Glutamatergic neuron (in vitro differentiated cells): ENCODE data around the gene PHF23. TPM values are rescaled to one million over a fixed set of nuclear protein-coding genes. Genes with fewer than 3 reads are reported as not detected.

Source experiments
- DNase-seq: peaks from one replicate; pipeline ENCODE4 v3.0.0; 2022
- H3K27ac Mint-ChIP-seq: one replicate; pipeline ENCODE4 v1.8.0; 2020; ENCODE audit warnings: mild to moderate bottlenecking, mixed read lengths, inconsistent platforms; ENCODE audit not compliant: unreplicated experiment
- H3K27me3 Mint-ChIP-seq: one replicate; pipeline ENCODE4 v1.8.0; 2020; ENCODE audit warnings: mild to moderate bottlenecking, moderate library complexity, mixed read lengths, inconsistent platforms; ENCODE audit not compliant: unreplicated experiment
- H3K36me3 Mint-ChIP-seq: one replicate; pipeline ENCODE4 v1.8.0; 2020; ENCODE audit warnings: mild to moderate bottlenecking, mixed read lengths, inconsistent platforms; ENCODE audit not compliant: unreplicated experiment
- H3K4me1 Mint-ChIP-seq: one replicate; pipeline ENCODE4 v1.8.0; 2020; ENCODE audit warnings: mild to moderate bottlenecking, low read depth, mixed read lengths, inconsistent platforms; ENCODE audit not compliant: unreplicated experiment
- H3K4me3 Mint-ChIP-seq: one replicate; pipeline ENCODE4 v1.8.0; 2020; ENCODE audit warnings: mild to moderate bottlenecking, mixed read lengths, inconsistent platforms; ENCODE audit not compliant: unreplicated experiment
- H3K9me3 Mint-ChIP-seq: one replicate; pipeline ENCODE4 v1.8.0; 2020; ENCODE audit warnings: mild to moderate bottlenecking, moderate library complexity, mixed read lengths, inconsistent platforms; ENCODE audit not compliant: unreplicated experiment
- total RNA-seq: library from RNA; stranded (reverse); fragmentation: NEBNext Ultra II Directional; extraction: Animal tissue kit (Norgen Biotek cat#: 25700); gene quantifications from one replicate; pipeline ENCODE4 v1.2.1, GENCODE V29; 2021; ENCODE audit not compliant: unreplicated experiment
- TF ChIP-seq, protein P1 (sequence below): fragments of 200-600 bp; sonication (generic); IDR thresholded peaks from one replicate; pipeline ENCODE4 v1.5.0; 2021; ENCODE audit not compliant: partially characterized antibody, unreplicated experiment

Gene PHF23
- total RNA-seq, 1 donor from 2014 or later, result 72.3 TPM

DNA sequence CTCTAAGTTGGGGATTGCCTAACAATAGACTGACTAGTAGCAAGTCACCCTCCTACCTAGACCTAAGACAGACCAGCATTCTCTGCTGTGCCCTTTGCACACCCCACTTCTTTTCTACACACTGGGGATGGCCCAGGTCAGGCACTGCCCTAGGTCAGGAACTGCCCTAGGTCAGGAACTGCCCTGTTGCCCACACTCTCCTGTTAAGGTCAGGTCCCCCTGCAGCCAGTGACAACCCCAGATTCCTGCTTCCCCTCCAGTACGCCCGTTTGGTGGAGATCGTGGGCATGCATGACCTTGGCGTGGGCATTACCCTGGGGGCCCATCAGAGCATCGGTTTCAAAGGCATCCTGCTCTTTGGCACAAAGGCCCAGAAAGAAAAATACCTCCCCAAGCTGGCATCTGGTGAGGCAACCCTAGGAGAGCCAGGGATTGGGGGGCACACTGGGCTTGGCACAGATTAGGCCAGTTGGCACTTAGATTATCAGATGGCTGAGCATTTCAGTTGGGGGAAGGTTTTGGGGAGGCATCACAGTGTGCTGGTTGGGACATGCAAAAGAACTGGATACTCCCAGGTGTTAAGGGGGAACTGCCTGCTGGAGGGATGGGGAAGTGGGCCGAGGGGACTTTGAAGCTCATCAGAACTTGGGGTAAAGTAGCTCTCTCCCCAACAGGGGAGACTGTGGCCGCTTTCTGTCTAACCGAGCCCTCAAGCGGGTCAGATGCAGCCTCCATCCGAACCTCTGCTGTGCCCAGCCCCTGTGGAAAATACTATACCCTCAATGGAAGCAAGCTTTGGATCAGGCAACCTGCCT is 17.8 kb downstream of the PHF23 start:
- TF ChIP-seq, protein P1, sequence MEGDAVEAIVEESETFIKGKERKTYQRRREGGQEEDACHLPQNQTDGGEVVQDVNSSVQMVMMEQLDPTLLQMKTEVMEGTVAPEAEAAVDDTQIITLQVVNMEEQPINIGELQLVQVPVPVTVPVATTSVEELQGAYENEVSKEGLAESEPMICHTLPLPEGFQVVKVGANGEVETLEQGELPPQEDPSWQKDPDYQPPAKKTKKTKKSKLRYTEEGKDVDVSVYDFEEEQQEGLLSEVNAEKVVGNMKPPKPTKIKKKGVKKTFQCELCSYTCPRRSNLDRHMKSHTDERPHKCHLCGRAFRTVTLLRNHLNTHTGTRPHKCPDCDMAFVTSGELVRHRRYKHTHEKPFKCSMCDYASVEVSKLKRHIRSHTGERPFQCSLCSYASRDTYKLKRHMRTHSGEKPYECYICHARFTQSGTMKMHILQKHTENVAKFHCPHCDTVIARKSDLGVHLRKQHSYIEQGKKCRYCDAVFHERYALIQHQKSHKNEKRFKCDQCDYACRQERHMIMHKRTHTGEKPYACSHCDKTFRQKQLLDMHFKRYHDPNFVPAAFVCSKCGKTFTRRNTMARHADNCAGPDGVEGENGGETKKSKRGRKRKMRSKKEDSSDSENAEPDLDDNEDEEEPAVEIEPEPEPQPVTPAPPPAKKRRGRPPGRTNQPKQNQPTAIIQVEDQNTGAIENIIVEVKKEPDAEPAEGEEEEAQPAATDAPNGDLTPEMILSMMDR, result no peak
- Mint-ChIP-seq H3K4me1 (peaks cover 28% of the 10 kb centered on the region), H3K4me3 (peak overlapping the region; percentile 88), H3K36me3 (no peaks in the 10 kb centered on the region), H3K27ac (peak overlapping the region; percentile 48), H3K9me3 (peaks cover 17% of the 10 kb centered on the region), H3K27me3 (peaks cover 15% of the 10 kb centered on the region)
- DNase-seq, result no peak

DNA sequence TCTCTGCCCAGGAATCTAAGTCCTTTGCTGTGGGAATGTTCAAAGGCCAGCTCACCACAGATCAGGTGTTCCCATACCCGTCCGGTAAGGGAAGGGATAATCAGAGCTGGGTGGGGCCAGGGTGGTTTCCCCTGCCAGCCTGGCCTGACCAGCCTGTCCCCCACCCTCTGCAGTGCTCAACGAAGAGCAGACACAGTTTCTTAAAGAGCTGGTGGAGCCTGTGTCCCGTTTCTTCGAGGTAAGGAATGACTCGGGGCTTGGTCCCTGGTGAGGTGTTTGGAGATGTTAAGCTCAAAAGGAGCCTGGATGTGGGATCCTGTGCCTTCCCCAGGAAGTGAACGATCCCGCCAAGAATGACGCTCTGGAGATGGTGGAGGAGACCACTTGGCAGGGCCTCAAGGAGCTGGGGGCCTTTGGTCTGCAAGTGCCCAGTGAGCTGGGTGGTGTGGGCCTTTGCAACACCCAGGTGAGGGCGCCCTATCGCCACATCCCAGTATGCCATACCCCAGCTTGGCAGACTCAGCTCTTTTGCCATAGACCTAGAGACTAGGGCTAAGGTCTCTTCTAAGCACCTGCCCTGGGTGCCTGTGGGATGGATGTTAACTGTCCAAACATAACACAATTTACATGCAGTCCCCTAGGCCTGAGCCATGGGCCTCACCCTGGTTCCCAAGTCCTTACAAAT is 18.5 kb downstream of the PHF23 start:
- H3K4me1 Mint-ChIP-seq, result peaks cover 34% of the 10 kb centered on the region
- H3K4me3 Mint-ChIP-seq, result peak overlapping the region; percentile 88
- peaks cover 17% of the 10 kb centered on the region for H3K9me3 Mint-ChIP-seq
- peak; percentile 54 for DNase-seq
- H3K27me3 Mint-ChIP-seq, result peaks cover 19% of the 10 kb centered on the region
- TF ChIP-seq, protein P1, result no peak
- H3K36me3 Mint-ChIP-seq, result no peaks in the 10 kb centered on the region
- peak overlapping the region; percentile 64 for H3K27ac Mint-ChIP-seq

DNA sequence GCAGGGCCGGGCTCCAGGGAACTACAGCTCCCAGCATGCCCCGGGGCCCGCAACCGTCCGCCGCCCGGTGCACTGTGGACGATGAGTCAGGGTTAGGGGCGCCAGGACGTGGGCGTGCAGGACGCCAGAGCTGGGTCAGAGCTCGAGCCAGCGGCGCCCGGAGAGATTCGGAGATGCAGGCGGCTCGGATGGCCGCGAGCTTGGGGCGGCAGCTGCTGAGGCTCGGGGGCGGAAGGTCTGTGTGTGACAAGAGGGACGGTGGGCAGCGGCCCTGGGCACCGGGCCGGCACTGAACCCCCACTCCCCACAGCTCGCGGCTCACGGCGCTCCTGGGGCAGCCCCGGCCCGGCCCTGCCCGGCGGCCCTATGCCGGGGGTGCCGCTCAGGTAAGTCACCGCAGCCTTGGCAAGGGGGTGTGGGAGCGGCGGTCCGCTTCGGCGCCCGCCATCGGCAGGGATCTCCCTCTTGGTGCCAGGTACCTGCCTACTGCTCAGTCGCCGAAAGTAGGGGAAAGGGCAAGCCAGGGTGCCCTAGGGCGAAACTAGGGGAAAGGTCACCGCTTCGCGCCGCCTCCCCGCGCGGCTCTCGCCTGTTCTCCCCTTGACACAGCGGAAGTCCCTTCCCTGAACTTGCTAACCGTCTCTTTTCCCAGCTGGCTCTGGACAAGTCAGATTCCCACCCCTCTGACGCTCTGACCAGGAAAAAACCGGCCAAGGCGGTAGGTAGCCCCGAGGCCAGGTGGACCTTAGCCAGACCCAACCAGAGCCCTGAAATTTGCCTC is 19.3 kb downstream of the PHF23 start, which contains the start of the genes ACADVL and DLG4:
TSS of gene ACADVL (plus strand) at position 127 of the 781 bp plus-strand sequence. CDS start at position 174, 47 bp downstream.
TSS of gene DLG4 (minus strand) at position 25 of the 781 bp plus-strand sequence.
- Mint-ChIP-seq H3K4me3 (peak within 1 kb of the TSS; percentile 89), H3K9me3 (peaks cover 17% of the 10 kb centered on the region), H3K36me3 (no peaks in the 10 kb centered on the region), H3K4me1 (peaks cover 37% of the 10 kb centered on the region), H3K27ac (peak within 1 kb of the TSS; percentile 86), H3K27me3 (peaks cover 19% of the 10 kb centered on the region)
- TF ChIP-seq, protein P1, result no peak
- DNase-seq, result peak; percentile 90

DNA sequence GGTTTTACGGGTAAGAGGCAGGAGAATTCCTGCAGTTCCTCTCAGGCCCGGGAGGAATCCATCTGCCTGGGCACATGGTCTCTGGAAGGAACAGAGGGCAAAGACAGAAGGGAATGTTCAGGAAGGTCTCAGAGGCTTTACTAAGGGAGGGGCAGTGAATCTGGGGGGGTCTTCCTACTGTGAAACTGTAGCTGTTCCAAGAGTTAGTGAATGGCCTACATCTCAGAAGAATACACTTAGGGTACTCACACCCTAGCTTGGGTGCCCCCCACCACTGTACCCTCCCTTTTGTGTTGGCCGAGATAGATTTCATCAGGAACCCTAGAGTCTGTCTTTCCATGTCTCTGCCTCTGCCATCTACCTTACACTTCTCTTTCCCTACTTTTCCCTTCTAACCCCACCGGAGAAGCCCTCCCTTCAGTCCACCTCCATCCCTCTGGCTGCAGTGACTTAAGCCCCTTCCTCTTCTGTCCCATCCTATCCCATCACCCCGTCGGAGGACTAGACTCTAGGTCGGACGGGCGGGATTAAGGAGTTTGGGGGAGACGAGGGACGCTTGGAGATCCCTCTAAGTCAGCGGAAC is 19.9 kb downstream of the PHF23 start:
- DNase-seq, result no peak
- Mint-ChIP-seq H3K9me3 (peaks cover 17% of the 10 kb centered on the region), H3K27ac (peak overlapping the region; percentile 86), H3K4me1 (peaks cover 37% of the 10 kb centered on the region), H3K4me3 (peak overlapping the region; percentile 89), H3K36me3 (no peaks in the 10 kb centered on the region), H3K27me3 (peaks cover 22% of the 10 kb centered on the region)
- TF ChIP-seq, protein P1, result no peak
